NOMO-1 treated with dmso at 0.1 percent for 144 hours (cell line): ENCODE results near the gene LRMDA.

ENCODE experiments used
- DNase-seq: peaks from one replicate; lab custom pipeline; 2025; ENCODE audit not compliant: unreplicated experiment; lab: John Stamatoyannopoulos, UW

Gene LRMDA

DNA sequence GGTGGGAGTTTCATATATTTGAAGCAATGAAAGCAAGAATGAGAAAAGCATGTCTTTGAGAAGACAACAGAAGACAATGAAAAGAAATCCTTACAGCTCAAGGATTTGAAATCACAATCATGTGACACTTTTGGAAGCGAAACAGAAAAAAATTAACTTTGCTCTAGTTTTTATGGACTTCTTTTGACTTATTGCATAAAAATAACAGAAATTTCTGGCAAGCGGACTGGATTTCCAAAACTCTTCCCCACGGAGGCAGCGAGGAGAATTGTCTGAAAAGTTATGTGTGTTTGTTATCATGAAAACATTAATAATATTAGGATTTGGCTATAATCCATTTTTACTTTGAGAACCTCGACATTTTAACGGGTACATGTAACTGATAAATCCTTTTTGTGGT is 223.3 kb downstream of the LRMDA start:
- DNase-seq, result no peak

- DNase-seq, result no peak
Observed at GRCh38 chr10:75655791-75656451, 224.5 kb downstream of the LRMDA start.

- no peak for DNase-seq
Observed at GRCh38 chr10:75657351-75657750, 225.9 kb downstream of the LRMDA start.

GRCh38 chr10:75658036-75658435 is 226.6 kb downstream of the LRMDA start:
- DNase-seq, result no peak

DNA sequence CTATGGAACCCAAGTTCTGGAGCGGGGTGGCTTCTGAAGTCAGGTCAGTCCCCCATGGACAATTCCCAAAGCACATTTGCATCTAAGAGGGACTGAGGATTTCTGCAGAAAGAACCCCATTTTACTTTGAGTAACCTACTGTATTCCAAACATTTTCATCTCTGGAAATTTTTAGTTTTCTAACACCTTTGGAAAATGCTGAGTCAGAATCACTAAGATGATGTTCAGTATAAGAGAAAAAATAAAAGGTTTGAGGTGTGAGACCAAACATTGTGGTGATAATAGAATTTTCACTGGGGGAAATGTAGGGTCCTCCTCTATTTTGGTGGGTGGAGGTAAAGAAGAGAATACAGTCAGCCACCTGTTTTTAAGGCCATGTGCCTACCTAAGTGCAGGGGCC is 227.1 kb downstream of the LRMDA start:
- DNase-seq, result no peak

GRCh38 chr10:75658915-75659314 is 227.5 kb downstream of the LRMDA start:
- DNase-seq, result no peak

DNA sequence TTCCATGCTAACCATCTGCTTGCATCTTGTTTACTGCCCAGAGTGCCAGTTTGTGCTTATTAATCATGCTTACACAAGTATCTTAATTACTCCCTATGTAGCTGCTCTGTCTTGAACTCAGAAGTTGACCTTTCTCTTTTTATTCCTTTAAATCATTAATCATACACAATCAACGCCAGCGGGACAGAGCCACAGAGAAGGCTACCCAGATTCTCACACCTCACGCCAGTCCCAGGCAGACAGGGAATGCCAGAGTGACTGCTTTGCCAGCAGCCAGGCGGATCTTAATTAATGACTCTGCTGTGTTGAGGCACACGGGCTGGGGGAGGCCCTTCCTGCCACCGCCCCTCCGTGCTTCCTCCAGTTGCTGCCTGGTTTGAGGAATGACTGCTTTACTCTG is 229.4 kb downstream of the LRMDA start:
- DNase-seq, result no peak

DNA sequence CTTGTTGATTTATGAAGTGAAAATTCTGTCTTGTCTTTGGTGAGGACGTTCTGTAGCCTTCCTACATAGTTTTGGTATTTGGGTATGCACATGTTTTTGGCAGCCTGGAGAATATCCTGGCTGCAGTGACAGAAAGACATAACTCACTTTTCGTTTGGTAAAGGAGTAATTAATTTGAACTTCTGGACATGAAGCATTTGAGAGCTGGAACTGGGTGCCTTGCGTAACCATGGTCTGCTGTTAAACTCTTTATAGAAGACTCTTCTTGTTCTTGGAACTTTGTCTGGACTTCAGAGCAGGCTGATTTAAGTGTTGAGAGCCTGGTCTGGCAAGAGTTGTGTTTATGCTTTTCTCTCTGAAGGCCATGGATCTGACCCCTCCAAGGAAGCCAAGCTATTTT is 231.3 kb downstream of the LRMDA start:
- DNase-seq, result no peak

- no peak for DNase-seq
Observed at GRCh38 chr10:75663947-75664664, 232.7 kb downstream of the LRMDA start.

DNA sequence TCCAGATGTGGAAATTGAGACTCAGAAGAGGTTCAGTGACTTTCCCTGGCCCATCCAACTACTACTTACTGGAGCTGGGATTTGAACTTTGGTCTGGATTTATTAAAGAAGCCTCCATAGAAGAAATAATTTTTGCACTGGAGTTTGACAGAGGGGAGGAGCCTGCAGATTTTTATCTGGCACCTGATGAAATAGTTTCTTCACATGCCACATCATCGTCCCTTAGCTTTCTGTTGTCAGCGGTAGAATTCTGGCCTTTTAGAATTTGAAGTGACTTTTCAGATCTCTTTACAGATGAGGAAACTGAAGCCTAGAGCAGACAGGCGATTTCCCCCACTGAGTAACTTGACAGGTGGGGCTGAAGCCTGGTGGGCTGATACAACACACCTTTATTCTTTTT is 233.5 kb downstream of the LRMDA start:
- no peak for DNase-seq

DNA sequence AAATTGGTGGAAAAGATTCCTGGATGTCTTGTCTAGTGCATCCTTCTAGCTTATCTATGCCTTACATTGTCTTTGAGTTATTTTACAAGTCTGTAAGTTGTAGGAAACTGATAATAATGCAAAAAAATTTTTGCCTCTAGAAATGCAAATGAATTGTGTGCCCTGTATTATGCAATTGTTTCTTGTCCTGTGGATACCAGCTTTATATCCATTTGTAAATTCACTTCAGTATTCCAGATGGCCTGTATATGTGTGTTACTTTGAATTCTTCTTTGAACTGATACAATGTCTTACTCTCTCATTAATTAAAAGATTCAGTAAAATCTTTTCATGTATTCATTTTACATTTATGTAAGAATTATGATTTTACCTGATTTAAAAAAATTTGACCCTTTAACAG is 234.3 kb downstream of the LRMDA start:
- DNase-seq, result no peak

- DNase-seq, result no peak
Observed at GRCh38 chr10:75672111-75672671, 240.8 kb downstream of the LRMDA start.

DNA sequence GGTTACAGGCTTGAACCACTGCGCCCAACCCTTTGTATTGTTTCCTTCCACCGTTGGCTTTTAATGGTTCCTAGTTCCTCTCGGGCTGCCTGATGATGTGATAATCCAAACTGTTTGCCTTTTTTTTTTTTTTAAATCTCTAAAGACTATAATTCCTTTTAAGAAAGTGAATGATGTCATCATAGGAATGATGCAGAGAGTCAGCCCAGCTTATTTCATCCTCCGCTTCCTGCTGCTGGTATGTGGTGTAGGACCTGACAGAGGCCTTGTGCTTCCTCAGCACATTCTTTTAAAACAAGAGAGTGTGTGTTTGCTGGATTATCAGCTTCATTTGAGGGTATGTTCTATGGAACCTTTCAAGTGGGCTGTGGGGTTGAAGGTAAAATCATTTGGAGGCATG is 241.4 kb downstream of the LRMDA start:
- DNase-seq, result no peak

DNA sequence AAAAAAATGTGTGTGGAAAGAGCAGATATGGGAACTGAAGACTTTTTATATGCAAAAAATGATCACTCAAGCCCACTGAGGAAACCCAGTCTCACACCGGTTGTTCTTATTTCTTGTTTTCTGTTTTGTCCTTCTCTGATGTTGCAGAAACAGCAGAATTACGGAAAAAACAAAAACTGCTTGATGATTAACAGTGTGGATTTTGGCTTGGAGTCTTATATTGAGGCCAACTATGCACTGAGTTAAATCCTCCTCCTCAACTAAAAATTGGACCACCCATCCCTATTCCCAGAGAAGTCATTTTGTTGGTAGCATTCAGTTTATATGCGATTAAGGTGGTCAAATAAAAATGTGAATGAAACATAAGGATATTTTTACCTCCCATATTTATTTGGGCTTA is 246.1 kb downstream of the LRMDA start:
- no peak for DNase-seq

GRCh38 chr10:75678527-75678926 is 247.1 kb downstream of the LRMDA start:
- no peak for DNase-seq

- no peak for DNase-seq
Observed at GRCh38 chr10:75679536-75679935, 248.1 kb downstream of the LRMDA start.

GRCh38 chr10:75681334-75681733 is 249.9 kb downstream of the LRMDA start:
- no peak for DNase-seq

DNA sequence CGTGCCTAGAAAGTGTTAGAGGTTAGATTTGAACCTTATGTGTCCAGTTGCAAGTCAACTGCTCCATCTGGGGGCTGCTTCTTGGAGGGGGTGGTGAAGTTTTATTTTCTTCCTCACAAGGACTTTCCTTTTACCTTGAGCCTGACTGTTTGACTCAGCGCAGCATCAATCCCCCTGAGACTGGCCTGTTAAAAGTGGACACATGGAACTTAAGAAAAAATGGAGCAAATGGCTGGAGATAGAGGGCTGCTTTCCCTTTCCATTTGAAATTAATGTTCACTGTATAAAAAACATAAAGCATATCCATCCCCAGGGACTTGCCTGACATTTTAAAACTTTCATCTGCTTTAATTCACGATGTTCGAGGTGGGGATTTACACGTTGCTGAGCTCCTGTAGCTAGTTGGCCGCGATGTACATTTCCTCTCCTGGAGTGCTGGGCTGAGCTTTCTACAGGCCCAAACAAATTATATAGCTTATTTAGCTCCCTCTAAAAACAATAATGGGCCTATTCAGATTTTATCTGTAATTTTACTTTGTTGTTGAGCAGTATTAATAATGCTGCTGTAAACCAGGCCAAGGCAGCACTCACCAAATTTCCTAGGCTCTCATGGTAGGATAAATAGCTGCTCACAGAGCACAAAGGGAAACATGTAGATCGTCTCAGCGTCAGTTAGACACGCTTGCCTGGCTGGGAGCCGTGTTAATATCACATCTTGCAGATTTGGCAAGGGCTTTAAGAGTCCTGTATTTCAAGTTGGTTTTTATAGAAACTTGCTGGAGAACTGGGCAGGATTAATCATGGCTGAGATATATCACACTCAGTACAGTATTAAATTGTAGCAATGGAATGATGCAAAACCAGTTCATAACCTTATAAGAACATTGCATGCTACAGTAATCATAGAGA is 251.5 kb downstream of the LRMDA start:
- no peak for DNase-seq

DNA sequence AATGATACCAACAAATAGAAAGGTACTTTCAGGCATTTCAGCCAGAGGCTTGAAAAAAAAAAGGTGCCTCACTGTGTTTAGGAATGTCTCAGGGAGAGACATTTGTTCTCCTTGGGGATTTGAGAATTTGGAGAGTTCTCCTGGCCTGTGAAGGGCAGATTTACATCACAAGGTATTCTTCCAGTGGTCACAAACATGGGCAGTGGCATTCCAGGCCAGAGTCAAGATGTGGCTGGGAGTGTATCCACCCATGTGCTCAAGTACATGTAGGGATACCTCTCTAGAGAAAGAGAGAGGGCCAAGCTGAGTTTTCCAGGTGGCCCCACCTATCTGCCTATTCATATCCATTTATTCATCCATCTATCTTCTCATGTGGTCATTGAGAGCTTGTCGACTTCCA is 253.8 kb downstream of the LRMDA start:
- no peak for DNase-seq

DNA sequence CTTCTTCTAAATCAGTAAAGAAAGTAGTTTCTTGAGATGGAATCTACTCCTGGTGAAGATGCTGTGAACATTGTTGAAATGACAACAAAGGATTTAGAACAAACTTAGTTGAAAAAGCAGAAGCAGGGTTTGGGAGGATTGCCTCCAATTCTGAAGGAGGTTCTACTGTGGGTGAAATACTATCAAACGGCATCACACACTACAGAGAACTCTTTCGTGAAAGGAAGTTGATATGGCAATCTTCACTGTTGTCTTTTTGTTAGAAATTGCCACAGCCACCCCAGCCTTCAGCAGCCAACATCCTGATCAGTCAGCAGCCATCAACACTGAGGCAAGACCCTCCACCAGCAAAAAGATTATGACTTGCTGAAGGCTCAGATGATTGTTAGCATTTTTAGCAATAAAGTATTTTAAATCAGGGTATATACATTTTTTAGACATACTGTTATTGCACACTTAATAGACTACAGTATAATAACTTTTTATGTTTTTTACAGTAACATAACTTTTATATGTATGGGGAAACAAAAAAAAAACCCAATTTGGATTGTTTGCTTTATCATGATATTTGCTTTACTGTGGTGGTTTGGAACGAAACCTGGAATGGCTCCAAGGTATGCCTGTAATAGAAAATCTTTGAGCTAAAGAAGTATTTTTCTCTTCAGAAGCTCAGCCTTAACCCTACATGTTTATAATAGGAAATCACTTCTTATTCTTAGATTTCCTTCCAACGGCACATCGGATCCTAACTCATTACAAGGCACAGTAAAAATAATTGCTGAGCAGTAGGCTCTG is 257.3 kb downstream of the LRMDA start:
- no peak for DNase-seq

DNA sequence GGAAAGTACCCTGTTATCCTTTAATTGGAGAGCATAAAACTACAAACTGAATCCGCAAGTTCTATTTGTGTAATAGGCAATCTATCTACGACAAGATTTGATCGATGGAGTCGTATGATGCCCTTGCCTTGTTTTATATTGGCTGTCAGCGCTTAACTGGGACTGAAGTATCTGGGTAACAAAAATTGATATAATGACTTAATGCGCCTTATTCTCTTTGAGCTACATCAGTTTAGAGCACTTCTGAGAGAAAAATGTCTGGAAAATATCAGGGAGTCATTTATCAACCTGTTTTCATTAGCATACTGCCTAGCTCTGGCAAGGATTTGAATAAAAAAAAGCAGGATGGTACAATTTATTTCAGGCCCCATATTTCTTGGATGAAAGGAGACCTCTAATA is 262.1 kb downstream of the LRMDA start:
- no peak for DNase-seq
